HG03469 (cell line): ENCODE data around the gene PGAM5.
"Not testable (repeated sequence)": the region's sequence is repeated elsewhere in the genome, so short reads cannot be mapped to it uniquely, and the experiment has no call there.

Source experiments
- ATAC-seq: cut with Tn5 transposase; IDR thresholded peaks from one replicate; pipeline ENCODE4 v1.9.1; 2021; ENCODE audit warnings: mild to moderate bottlenecking, moderate library complexity, moderate number of reproducible peaks; ENCODE audit not compliant: unreplicated experiment

The PGAM5 gene

DNA sequence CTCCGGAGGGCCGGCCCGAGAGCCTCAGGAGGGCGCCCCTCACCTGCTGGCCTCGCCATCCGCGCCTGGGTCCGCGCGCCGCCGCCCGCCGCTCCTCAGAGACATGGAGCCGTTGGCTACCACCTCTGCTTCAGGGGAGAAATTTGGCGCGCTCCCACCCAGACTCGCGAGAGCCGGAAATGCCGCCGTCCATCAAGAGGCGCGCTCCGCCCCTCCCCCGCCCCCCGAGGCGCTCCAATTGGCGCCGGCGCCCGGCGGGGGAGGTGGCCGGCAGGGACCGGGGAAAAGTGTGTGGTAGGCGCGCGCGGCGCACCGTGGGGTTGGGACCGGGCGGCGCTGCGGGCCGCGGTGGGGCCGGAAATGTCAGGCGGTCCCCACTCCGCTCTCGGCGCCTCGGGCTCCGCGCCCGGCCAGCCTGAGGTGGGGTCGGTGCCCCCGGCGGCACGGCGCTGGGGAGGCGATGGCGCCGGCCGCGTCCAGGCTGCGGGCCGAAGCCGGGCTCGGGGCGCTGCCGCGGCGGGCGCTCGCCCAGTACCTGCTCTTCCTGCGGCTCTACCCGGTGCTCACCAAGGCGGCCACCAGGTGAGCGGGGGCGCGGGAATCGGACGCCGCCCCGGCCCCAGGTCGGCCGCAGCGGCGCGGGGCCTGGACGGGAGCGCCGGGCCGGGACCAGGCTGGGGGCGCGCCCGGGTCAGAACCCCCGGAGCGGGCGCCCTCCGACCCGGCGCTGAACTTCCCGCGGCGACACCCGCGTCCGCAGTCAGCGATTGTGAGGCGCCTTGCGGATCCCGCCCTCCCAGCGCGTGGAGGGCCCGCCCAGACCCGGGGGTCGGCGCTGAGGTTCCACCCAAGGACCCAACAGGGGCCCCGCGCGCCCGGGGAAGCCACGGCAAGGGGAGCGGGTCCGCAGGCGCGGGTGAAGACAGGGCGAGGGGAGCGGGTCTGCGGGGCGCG lies 23.2 kb upstream of the PGAM5 start, which contains the start of the genes POLE and PXMP2:
POLE (minus strand) TSS at position 132 of the 954 bp plus-strand sequence; CDS start at position 105, 27 bp downstream.
PXMP2 (plus strand) TSS at position 377 of the 954 bp plus-strand sequence; CDS start at position 461, 84 bp downstream.
- ATAC-seq = peak; percentile 88

- no peak for ATAC-seq
Measured at GRCh38 chr12:132689227-132689626, 21.4 kb upstream of the PGAM5 start.

DNA sequence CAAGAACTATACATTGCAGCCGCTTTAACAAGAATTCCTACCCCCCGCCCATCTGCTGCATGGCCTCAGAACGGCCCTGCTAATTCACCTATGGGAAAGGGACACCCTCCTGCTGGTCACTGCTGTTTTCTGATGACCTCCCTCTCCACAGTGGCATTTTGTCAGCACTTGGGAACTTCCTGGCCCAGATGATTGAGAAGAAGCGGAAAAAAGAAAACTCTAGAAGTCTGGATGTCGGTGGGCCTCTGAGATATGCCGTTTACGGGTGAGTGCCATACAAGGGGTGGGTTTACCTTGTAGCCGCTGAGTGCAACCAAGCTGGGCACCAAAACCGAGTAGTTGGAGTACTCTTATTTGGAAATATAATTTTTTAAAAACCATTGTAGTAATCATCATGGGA lies 20.5 kb upstream of the PGAM5 start:
- no peak for ATAC-seq

- not testable (repeated sequence) for ATAC-seq
Measured at GRCh38 chr12:132692030-132692429, 18.6 kb upstream of the PGAM5 start.

DNA sequence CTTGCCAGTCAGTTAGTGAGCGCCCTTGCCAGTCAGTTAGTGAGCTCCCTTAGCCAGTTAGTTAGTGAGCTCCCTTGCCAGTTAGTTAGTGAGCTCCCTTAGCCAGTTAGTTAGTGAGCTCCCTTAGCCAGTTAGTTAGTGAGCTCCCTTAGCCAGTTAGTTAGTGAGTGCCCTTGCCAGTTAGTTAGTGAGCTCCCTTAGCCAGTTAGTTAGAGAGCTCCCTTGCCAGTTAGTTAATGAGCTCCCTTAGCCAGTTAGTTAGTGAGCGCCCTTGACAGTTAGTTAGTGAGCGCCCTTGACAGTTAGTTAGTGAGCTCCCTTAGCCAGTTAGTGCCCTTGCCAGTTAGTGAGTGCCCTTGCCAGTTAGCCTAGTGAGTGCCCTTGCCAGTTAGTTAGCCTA lies 15.8 kb upstream of the PGAM5 start:
- ATAC-seq = not testable (repeated sequence)

- no peak for ATAC-seq
Measured at GRCh38 chr12:132695431-132695830, 15.2 kb upstream of the PGAM5 start.

GRCh38 chr12:132698341-132698740 lies 12.3 kb upstream of the PGAM5 start:
- no peak for ATAC-seq

- ATAC-seq = no peak
Measured at GRCh38 chr12:132700212-132700822, 10.3 kb upstream of the PGAM5 start.

- no peak for ATAC-seq
Measured at GRCh38 chr12:132702640-132703039, 8.0 kb upstream of the PGAM5 start.

DNA sequence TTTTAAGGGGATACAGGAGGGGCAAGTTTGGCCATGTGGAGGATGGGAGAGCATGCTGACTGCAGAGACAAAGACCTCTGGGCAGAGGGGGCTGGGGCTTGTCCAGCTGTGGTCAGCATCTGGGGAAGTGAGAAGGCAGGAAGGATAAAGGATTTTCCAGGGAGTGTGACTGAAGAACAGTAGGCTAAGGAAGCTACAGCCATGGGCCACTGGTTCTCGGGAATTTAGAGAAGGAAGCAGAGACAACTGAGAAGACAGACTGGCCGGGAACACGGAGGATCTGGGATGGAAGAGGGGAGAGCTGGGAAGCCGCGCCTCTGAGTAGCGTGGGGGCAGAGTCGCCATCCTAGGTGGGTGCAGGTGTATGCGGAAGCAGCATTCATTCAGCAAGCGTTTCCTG lies 7.0 kb upstream of the PGAM5 start:
- ATAC-seq = no peak

GRCh38 chr12:132707241-132707640 lies 3.4 kb upstream of the PGAM5 start:
- no peak for ATAC-seq

GRCh38 chr12:132708150-132708549 lies 2.5 kb upstream of the PGAM5 start:
- no peak for ATAC-seq

DNA sequence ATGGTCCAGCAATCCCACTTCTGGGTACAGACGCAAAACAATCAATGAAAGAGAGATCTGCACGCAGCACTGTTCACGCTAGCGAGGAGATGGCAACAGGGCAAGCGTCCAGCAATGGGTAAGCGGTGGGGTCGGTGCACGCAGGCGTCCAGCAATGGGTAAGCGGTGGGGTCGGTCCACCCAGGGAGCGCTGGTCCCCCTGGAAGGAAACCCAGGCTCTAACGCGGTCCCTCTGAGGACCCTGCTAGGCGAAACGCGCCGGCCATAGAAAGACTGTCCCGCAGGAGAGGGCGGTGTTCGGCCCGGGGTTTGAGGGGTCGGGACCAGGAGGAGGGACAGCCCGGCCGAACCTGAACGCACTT lies 618 bp upstream of the PGAM5 start:
- ATAC-seq = peak; percentile 18

- ATAC-seq = no peak
Measured at GRCh38 chr12:132711080-132711843, 620 bp downstream of the PGAM5 start.

GRCh38 chr12:132713123-132713522 lies 2.5 kb downstream of the PGAM5 start:
- ATAC-seq = no peak

DNA sequence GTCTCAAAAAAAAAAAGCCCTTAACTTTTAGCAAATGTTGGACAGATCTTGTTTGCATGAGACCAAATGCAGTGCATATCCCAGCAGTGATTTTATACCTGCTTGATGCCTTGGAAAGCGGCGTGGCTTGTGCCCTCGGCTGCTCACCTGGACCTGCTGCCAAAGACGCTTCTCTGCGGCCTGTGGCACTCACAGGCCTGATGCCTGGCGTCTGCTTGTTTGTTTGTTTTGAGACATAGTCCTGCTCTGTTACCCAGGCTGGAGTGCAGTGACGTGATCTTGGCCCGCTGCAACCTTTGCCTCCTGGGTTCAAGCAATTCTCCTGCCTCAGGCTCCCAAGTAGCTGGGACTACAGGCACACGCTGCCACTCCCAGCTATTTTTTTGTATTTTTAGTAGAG lies 5.2 kb downstream of the PGAM5 start:
- no peak for ATAC-seq

DNA sequence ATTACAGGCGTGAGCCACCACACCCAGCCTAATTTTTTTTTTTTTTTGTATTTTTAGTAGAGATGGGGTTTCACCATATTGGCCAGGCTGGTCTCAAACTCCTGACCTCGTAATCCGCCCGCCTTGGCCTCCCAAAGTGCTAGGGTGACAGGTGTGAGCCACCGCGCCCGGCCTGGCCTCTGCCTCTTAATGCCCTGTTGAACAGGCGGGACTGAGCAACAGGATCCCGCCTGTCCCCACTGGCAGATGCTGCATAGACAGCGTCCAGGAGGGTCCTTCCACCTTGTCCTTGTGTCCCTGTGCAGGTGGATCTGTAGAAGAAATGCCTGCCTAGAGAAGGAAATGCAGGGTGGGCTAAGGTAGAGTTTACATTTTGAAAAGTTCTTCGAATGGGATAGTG lies 5.7 kb downstream of the PGAM5 start:
- ATAC-seq = no peak

GRCh38 chr12:132717011-132717410 lies 6.4 kb downstream of the PGAM5 start:
- ATAC-seq = no peak

- ATAC-seq = no peak
Measured at GRCh38 chr12:132717531-132718387, 7.1 kb downstream of the PGAM5 start.

- no peak for ATAC-seq
Measured at GRCh38 chr12:132718644-132719043, 8.0 kb downstream of the PGAM5 start.
